Measurements from ENCODE around the gene SLC2A8.

GRCh38 chr9:127396808-127397645 lies at the start of gene SLC2A8:
- TF ChIP-seq CTCF (IDR thresholded peaks at IDR 0.05) (peak in 2 of 3 donors; percentile 37 to 52), POLR2A (IDR thresholded peaks at IDR 0.05) (peak; percentile 73)

Data from ovary (tissue), 3 donors.